Gastrocnemius medialis (tissue), 4 donors: ENCODE data around the gene SPIRE1. TPM values are rescaled to one million over a fixed set of nuclear protein-coding genes. Genes with fewer than 3 reads are reported as not detected.

ENCODE experiments used
- ATAC-seq, 2 donors: fragments of 150-250 bp; one replicate each; pipeline ENCODE4 v1.9.1; 2016
- DNase-seq, 2 donors: peaks; one replicate each; pipeline ENCODE4 v3.0.0-alpha.2; 2019
- H3K27ac ChIP-seq, 4 donors: fragments of 200-600 bp; sonication (generic); 1 replicate in 1 of 4; 2 replicates in 3 of 4; pipeline ENCODE4 v1.5.1; 2016 to 2018; ENCODE audit warnings: mild to moderate bottlenecking in 2 of 4, moderate library complexity in 1 of 4
- H3K27me3 ChIP-seq, 3 donors: fragments of 200-600 bp; sonication (generic) in 2 of 3; 1 replicate in 1 of 3; 2 replicates in 2 of 3; pipeline versions ENCODE4 v1.5.1 to v1.6.0; 2016 to 2019; ENCODE audit warnings: mild to moderate bottlenecking in 1 of 3, moderate library complexity in 1 of 3
- H3K36me3 ChIP-seq, 2 donors: fragments of 200-600 bp; sonication (generic) in 1 of 2; one replicate each; pipeline ENCODE4 v1.5.1; 2017 to 2018
- H3K4me1 ChIP-seq, 2 donors: fragments of 200-600 bp; sonication (generic) in 1 of 2; one replicate each; pipeline ENCODE4 v1.5.1; 2016 to 2017; ENCODE audit warnings: mild to moderate bottlenecking in 2 of 2
- H3K4me3 ChIP-seq, 4 donors: fragments of 200-600 bp; sonication (generic) in 3 of 4; 1 replicate in 1 of 4; 2 replicates in 3 of 4; pipeline ENCODE4 v1.5.1; 2016 to 2019; ENCODE audit warnings: mild to moderate bottlenecking in 2 of 4
- H3K9me3 ChIP-seq, 3 donors: fragments of 200-600 bp; sonication (generic) in 2 of 3; 1 replicate in 1 of 3; 2 replicates in 2 of 3; pipeline ENCODE4 v1.5.1; 2016 to 2019
- CTCF ChIP-seq, 5 experiments: fragments of 450-650 bp in 3 of 5; fragments of 200-600 bp in 2 of 5; sonication (generic) in 2 of 5; IDR thresholded peaks in 4 of 5; conservative IDR thresholded peaks in 1 of 5; 1 replicate in 4 of 5; 2 replicates in 1 of 5; pipeline ENCODE4 v1.5.1; 2016 to 2019; ENCODE audit warnings: antibody characterized with exemption in 5 of 5, mild to moderate bottlenecking in 3 of 5, moderate library complexity in 3 of 5
- POLR2A ChIP-seq, 2 donors: fragments of 450-650 bp; IDR thresholded peaks; one replicate each; pipeline ENCODE4 v1.6.1; 2017; ENCODE audit warnings: antibody characterized with exemption in 2 of 2, mild to moderate bottlenecking in 2 of 2, moderate library complexity in 2 of 2
- in situ Hi-C, 4 donors: fragments of 200-750 bp; cut with MboI; loops; one replicate each; pipeline versions ENCODE4 v1.15.0 to v1.8.0; 2017; ENCODE audit warnings: low sequenced_read_pairs in 4 of 4
- intact Hi-C: fragments of 100-400 bp; cut with DNase I; formaldehyde crosslinking; loops from one replicate; pipeline ENCODE4 v1.15.1; 2023; ENCODE audit warnings: low total_unique reads
- total RNA-seq, 4 donors: library from RNA; depleted of rRNA; stranded (reverse); fragments of >200 nt; gene quantifications; one replicate each; pipeline versions ENCODE4 v1.1.0 to v1.2.3, GENCODE V29; 2016

SPIRE1 gene
- total RNA-seq, 4 donors from 2014 or later, result 48.3 to 82.7 (median 55.1) TPM

- H3K36me3 ChIP-seq, result no peaks in the 10 kb centered on the region
- ATAC-seq (no peak), DNase-seq (no peak)
- intact Hi-C loops, result no loop called here
- H3K27me3 ChIP-seq, result no peaks in the 10 kb centered on the region
- no peak for TF ChIP-seq POLR2A (IDR thresholded peaks at IDR 0.05)
- no peak for TF ChIP-seq CTCF (IDR thresholded peaks at IDR 0.05 in 4 of 5, conservative IDR thresholded peaks at IDR 0.05 in 1 of 5)
- H3K9me3 ChIP-seq, result no peaks in the 10 kb centered on the region
- H3K4me1 ChIP-seq, result no peaks in the 10 kb centered on the region
- in situ Hi-C loops, result no loop called here
- no peak overlapping the region for H3K27ac ChIP-seq
- no peak overlapping the region for H3K4me3 ChIP-seq
Observed at GRCh38 chr18:12430137-12430990, 227.5 kb downstream of the SPIRE1 start.

GRCh38 chr18:12429556-12429955, 228.4 kb downstream of the SPIRE1 start:
- Histone ChIP-seq H3K4me1 (no peaks in the 10 kb centered on the region), H3K36me3 (no peaks in the 10 kb centered on the region), H3K9me3 (no peaks in the 10 kb centered on the region), H3K27me3 (no peaks in the 10 kb centered on the region), H3K27ac (no peak overlapping the region), H3K4me3 (no peak overlapping the region)
- DNase-seq, result no peak
- TF ChIP-seq CTCF (IDR thresholded peaks at IDR 0.05 in 4 of 5, conservative IDR thresholded peaks at IDR 0.05 in 1 of 5) (no peak), POLR2A (IDR thresholded peaks at IDR 0.05) (no peak)
- intact Hi-C loops (no loop called here), in situ Hi-C loops (no loop called here)
- ATAC-seq, result no peak

GRCh38 chr18:12428923-12429322, 229.0 kb downstream of the SPIRE1 start:
- no peaks in the 10 kb centered on the region for H3K4me1 ChIP-seq
- in situ Hi-C loops, result no loop called here
- no peak for DNase-seq
- H3K27me3 ChIP-seq, result no peaks in the 10 kb centered on the region
- intact Hi-C loops, result no loop called here
- ATAC-seq, result no peak
- TF ChIP-seq POLR2A (IDR thresholded peaks at IDR 0.05), result no peak
- TF ChIP-seq CTCF (IDR thresholded peaks at IDR 0.05 in 4 of 5, conservative IDR thresholded peaks at IDR 0.05 in 1 of 5), result no peak
- H3K4me3 ChIP-seq, result no peak overlapping the region
- H3K27ac ChIP-seq, result no peak overlapping the region
- H3K9me3 ChIP-seq, result no peaks in the 10 kb centered on the region
- no peaks in the 10 kb centered on the region for H3K36me3 ChIP-seq

GRCh38 chr18:12426924-12427323, 231.0 kb downstream of the SPIRE1 start:
- intact Hi-C loops (no loop called here), in situ Hi-C loops (no loop called here)
- no peak for TF ChIP-seq CTCF (IDR thresholded peaks at IDR 0.05 in 4 of 5, conservative IDR thresholded peaks at IDR 0.05 in 1 of 5)
- H3K4me3 ChIP-seq, result no peak overlapping the region
- DNase-seq (no peak), ATAC-seq (no peak)
- no peaks in the 10 kb centered on the region for H3K4me1 ChIP-seq
- no peaks in the 10 kb centered on the region for H3K9me3 ChIP-seq
- no peaks in the 10 kb centered on the region for H3K27me3 ChIP-seq
- no peak overlapping the region for H3K27ac ChIP-seq
- no peaks in the 10 kb centered on the region for H3K36me3 ChIP-seq
